ENCODE data around the gene SMG6. TPM values are rescaled to one million over a fixed set of nuclear protein-coding genes. Genes with fewer than 3 reads are reported as not detected.

Gene SMG6
- polyA plus RNA-seq, 1 experiment: 27.3 TPM

DNA sequence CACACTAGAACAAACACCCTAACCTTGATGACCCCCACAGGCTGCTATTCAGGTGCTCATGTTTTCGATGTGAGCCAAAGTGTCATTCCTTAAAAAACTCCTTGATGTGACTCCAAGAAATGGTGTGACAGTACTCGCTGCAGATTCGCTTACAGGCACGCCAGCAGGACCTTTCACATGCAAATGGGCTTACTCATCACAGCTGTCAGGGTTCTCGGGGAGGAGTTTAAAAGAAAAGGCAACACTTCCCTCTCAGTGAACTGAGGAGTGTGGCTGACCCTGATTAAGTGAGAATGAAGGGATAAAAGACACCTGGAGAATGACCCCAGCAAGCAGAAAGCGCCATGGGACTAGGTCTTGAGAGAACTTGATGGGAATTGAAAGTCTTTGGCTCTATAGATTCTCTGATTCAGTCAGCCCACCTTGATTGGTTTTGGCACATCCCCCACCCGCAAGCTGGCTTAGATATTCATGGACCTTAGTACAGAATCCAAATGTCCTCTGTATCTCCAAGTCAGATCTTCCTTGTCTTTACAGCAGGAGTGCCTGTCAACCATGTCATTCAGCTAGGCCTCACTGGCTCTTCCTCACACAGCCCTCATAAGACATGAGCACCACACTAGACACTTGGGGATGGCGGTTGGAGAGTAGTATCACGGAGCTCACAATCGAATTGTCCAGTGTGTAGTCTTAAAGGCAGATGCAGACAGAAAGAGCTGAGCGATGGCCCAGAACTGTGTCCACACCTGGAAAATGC lies 166.1 kb downstream of the SMG6 start:
- TF ChIP-seq, protein P1, sequence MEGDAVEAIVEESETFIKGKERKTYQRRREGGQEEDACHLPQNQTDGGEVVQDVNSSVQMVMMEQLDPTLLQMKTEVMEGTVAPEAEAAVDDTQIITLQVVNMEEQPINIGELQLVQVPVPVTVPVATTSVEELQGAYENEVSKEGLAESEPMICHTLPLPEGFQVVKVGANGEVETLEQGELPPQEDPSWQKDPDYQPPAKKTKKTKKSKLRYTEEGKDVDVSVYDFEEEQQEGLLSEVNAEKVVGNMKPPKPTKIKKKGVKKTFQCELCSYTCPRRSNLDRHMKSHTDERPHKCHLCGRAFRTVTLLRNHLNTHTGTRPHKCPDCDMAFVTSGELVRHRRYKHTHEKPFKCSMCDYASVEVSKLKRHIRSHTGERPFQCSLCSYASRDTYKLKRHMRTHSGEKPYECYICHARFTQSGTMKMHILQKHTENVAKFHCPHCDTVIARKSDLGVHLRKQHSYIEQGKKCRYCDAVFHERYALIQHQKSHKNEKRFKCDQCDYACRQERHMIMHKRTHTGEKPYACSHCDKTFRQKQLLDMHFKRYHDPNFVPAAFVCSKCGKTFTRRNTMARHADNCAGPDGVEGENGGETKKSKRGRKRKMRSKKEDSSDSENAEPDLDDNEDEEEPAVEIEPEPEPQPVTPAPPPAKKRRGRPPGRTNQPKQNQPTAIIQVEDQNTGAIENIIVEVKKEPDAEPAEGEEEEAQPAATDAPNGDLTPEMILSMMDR (IDR thresholded peaks at IDR 0.05; ENCODE audit: low read depth, low read length): no peak
- Histone ChIP-seq H3K9me3 (ENCODE audit: control insufficient read depth, insufficient read depth, low read length) (no peaks in the 10 kb centered on the region), H3K27ac (ENCODE audit: low read depth, low read length) (peak overlapping the region; percentile 65), H3K27me3 (ENCODE audit: control insufficient read depth, insufficient read depth, low read length) (no peaks in the 10 kb centered on the region), H3K4me3 (ENCODE audit: low read depth, low read length) (no peak overlapping the region)
- CTCF ChIA-PET: interaction anchor here (0.6 to 1.4 kb wide), 5 partner anchors 14 to 278 kb away, joined by 3 to 8 read pairs (median 3); no protein-coding TSS in a partner anchor
- POLR2A ChIA-PET: interaction anchor here (0.7 to 2.5 kb wide), 3 partner anchors 25 to 173 kb away, joined by 4 to 8 read pairs (median 6); no protein-coding TSS in a partner anchor
- DNase-seq (ENCODE audit: low read depth, low spot score): no peak

- POLR2A ChIA-PET: no interaction called here
- no peaks in the 10 kb centered on the region for H3K27me3 ChIP-seq (ENCODE audit: control insufficient read depth, insufficient read depth, low read length)
- H3K9me3 ChIP-seq (ENCODE audit: control insufficient read depth, insufficient read depth, low read length): no peaks in the 10 kb centered on the region
- peak overlapping the region; percentile 13 for H3K27ac ChIP-seq (ENCODE audit: low read depth, low read length)
- no peak overlapping the region for H3K4me3 ChIP-seq (ENCODE audit: low read depth, low read length)
- TF ChIP-seq, protein P1 (IDR thresholded peaks at IDR 0.05; ENCODE audit: low read depth, low read length): no peak
- CTCF ChIA-PET: interaction anchor here (0.7 to 1.4 kb wide), 2 partner anchors 14 to 109 kb away, joined by 3 to 6 read pairs; no protein-coding TSS in a partner anchor
- no peak for DNase-seq (ENCODE audit: low read depth, low spot score)
These were observed 167.3 kb downstream of the SMG6 start for GRCh38 chr17:2136241-2136640.

DNA sequence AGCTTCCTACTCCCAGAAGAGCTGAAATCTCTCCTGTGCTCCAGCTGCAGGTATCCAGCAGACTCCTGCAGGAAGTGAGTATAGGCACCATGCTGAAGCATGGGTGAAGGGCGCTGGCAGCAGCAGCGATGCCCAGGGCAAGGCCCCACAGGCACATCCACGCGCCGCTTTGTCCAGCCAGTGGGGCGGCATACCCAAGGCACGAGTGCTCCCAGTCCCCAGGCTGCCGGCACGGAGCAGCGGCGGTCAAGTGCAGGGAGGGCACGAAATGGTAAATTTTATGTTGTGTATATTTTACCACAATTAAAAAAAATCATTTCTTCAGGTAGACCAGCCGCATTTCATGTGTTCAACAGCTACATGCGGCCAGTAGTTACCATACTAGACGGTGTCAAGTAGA lies 175.6 kb downstream of the SMG6 start:
- no peaks in the 10 kb centered on the region for H3K27me3 ChIP-seq (ENCODE audit: control insufficient read depth, insufficient read depth, low read length)
- CTCF ChIA-PET: interaction anchor here (0.6 kb wide), 1 partner anchor 55 kb away, joined by 3 read pairs; no protein-coding TSS in a partner anchor
- POLR2A ChIA-PET: no interaction called here
- TF ChIP-seq, protein P1 (IDR thresholded peaks at IDR 0.05; ENCODE audit: low read depth, low read length): no peak
- H3K9me3 ChIP-seq (ENCODE audit: control insufficient read depth, insufficient read depth, low read length): no peaks in the 10 kb centered on the region; the same call in 1 of the 2 replicates
- H3K4me3 ChIP-seq (ENCODE audit: low read depth, low read length): no peak overlapping the region
- no peak for DNase-seq (ENCODE audit: low read depth, low spot score)
- H3K27ac ChIP-seq (ENCODE audit: low read depth, low read length): no peak overlapping the region

DNA sequence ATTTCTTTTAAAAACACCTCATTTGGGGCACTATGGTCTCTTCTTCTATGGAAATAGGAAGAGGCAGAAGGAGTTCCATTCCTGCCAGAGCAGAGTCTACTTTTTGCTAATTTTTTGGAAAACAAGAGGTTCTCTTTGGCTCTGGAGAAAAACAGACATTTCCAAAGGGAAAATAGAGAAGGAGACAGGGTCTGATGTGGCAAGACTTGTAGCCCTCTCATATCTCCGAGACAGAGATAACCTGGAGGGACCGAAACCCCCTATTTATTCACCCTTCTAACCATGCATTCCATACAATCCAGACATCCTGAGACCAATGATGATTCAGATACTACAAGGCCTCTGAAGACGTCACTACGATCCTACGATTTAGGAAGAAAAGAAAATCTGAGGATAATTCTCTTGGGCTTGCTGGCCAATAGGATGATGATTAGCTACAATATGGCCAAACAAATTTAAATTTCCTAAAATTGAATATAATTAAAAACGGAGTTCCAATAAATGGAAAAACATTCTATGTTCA lies 178.5 kb downstream of the SMG6 start:
- Histone ChIP-seq H3K27me3 (ENCODE audit: control insufficient read depth, insufficient read depth, low read length) (no peaks in the 10 kb centered on the region), H3K9me3 (ENCODE audit: control insufficient read depth, insufficient read depth, low read length) (no peaks in the 10 kb centered on the region; the same call in 1 of the 2 replicates), H3K4me3 (ENCODE audit: low read depth, low read length) (no peak overlapping the region), H3K27ac (ENCODE audit: low read depth, low read length) (peak overlapping the region; percentile 80)
- ChIA-PET POLR2A (no interaction called here), CTCF (interaction anchor here (1.3 kb wide), 1 partner anchor 120 kb away, joined by 4 read pairs; no protein-coding TSS in a partner anchor)
- TF ChIP-seq, protein P1 (IDR thresholded peaks at IDR 0.05; ENCODE audit: low read depth, low read length): no peak
- no peak for DNase-seq (ENCODE audit: low read depth, low spot score)

DNA sequence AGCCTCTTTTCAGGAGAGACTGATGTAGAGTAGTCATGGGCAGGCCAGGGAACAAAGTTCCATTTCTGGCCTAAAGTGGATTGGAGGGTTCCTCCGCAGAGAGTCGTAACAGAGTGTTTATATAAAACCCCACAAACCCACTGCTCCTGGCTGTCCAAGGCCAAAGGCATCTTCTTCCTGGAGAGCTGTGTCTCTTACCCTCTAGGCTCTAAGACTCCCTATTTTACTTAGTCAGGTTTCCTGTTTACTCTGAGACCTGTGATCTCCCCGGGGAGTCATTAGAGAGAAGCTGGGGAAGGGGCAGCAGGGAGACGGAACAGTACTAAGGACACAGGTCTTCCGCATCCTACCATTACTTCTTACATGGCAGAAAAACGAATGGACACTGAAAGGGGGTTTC lies 179.2 kb downstream of the SMG6 start:
- H3K27me3 ChIP-seq (ENCODE audit: control insufficient read depth, insufficient read depth, low read length): no peaks in the 10 kb centered on the region
- ChIA-PET POLR2A (no interaction called here), CTCF (no interaction called here)
- TF ChIP-seq, protein P1 (IDR thresholded peaks at IDR 0.05; ENCODE audit: low read depth, low read length): no peak
- H3K4me3 ChIP-seq (ENCODE audit: low read depth, low read length): no peak overlapping the region
- DNase-seq (ENCODE audit: low read depth, low spot score): no peak
- peak overlapping the region; percentile 80 for H3K27ac ChIP-seq (ENCODE audit: low read depth, low read length)
- no peaks in the 10 kb centered on the region; the same call in 1 of the 2 replicates for H3K9me3 ChIP-seq (ENCODE audit: control insufficient read depth, insufficient read depth, low read length)
